Measurements from ENCODE around the gene ZSWIM6.

GRCh38 chr5:61582887-61583286, 250.8 kb downstream of the ZSWIM6 start:
- no peak for TF ChIP-seq REST (IDR thresholded peaks at IDR 0.05; ENCODE audit: low read depth, low read length)
- TF ChIP-seq CTCF (IDR thresholded peaks at IDR 0.05), result no peak
- no peak for TF ChIP-seq RFX5 (IDR thresholded peaks at IDR 0.05; ENCODE audit: low read length)
- TF ChIP-seq, protein P1, sequence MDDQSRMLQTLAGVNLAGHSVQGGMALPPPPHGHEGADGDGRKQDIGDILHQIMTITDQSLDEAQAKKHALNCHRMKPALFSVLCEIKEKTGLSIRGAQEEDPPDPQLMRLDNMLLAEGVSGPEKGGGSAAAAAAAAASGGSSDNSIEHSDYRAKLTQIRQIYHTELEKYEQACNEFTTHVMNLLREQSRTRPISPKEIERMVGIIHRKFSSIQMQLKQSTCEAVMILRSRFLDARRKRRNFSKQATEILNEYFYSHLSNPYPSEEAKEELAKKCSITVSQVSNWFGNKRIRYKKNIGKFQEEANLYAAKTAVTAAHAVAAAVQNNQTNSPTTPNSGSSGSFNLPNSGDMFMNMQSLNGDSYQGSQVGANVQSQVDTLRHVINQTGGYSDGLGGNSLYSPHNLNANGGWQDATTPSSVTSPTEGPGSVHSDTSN (IDR thresholded peaks at IDR 0.05), result no peak
- no peak for TF ChIP-seq GATA2 (CRISPR knock-in tag; IDR thresholded peaks at IDR 0.05)
- no peak for TF ChIP-seq YY1 (IDR thresholded peaks at IDR 0.05; ENCODE audit: low read depth)
- no peak for TF ChIP-seq POLR2AphosphoS5 (IDR thresholded peaks at IDR 0.05; ENCODE audit: low read depth, low read length)
- TF ChIP-seq NFIC (IDR thresholded peaks at IDR 0.05; ENCODE audit: borderline replicate concordance), result no peak
- TF ChIP-seq SMC3 (IDR thresholded peaks at IDR 0.05; ENCODE audit: low read depth, low read length), result no peak
- TF ChIP-seq JUND (IDR thresholded peaks at IDR 0.05), result no peak
- no peak for TF ChIP-seq GABPA (IDR thresholded peaks at IDR 0.05; ENCODE audit: low read depth)
- TF ChIP-seq, protein P2, sequence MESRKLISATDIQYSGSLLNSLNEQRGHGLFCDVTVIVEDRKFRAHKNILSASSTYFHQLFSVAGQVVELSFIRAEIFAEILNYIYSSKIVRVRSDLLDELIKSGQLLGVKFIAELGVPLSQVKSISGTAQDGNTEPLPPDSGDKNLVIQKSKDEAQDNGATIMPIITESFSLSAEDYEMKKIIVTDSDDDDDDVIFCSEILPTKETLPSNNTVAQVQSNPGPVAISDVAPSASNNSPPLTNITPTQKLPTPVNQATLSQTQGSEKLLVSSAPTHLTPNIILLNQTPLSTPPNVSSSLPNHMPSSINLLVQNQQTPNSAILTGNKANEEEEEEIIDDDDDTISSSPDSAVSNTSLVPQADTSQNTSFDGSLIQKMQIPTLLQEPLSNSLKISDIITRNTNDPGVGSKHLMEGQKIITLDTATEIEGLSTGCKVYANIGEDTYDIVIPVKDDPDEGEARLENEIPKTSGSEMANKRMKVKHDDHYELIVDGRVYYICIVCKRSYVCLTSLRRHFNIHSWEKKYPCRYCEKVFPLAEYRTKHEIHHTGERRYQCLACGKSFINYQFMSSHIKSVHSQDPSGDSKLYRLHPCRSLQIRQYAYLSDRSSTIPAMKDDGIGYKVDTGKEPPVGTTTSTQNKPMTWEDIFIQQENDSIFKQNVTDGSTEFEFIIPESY (IDR thresholded peaks at IDR 0.05; ENCODE audit: borderline replicate concordance, low read depth), result no peak

Measured in SK-N-SH (cell line).